ENCODE results near the gene AGAP1.
"Not testable (repeated sequence)": the region's sequence is repeated elsewhere in the genome, so short reads cannot be mapped to it uniquely, and the experiment has no call there.

Gene AGAP1

GRCh38 chr2:235934774-235935484 lies 441.1 kb downstream of the AGAP1 start:
- DNase-seq = no peak

GRCh38 chr2:235935773-235936172 lies 441.9 kb downstream of the AGAP1 start:
- no peak for DNase-seq

GRCh38 chr2:235936493-235936892 lies 442.6 kb downstream of the AGAP1 start:
- DNase-seq = no peak

GRCh38 chr2:235937087-235937486 lies 443.2 kb downstream of the AGAP1 start:
- DNase-seq = no peak

GRCh38 chr2:235937526-235937925 lies 443.7 kb downstream of the AGAP1 start:
- no peak for DNase-seq

- no peak for DNase-seq
Measured at GRCh38 chr2:235937936-235938335, 444.1 kb downstream of the AGAP1 start.

- no peak for DNase-seq
Measured at GRCh38 chr2:235938611-235939010, 444.8 kb downstream of the AGAP1 start.

GRCh38 chr2:235939471-235939870 lies 445.6 kb downstream of the AGAP1 start:
- no peak for DNase-seq

GRCh38 chr2:235940330-235940729 lies 446.5 kb downstream of the AGAP1 start:
- DNase-seq = no peak

GRCh38 chr2:235944591-235944990 lies 450.7 kb downstream of the AGAP1 start:
- no peak for DNase-seq

GRCh38 chr2:235945608-235946140 lies 451.8 kb downstream of the AGAP1 start:
- DNase-seq = no peak

GRCh38 chr2:235946590-235946989 lies 452.7 kb downstream of the AGAP1 start:
- DNase-seq = no peak

- not testable (repeated sequence) for DNase-seq
Measured at GRCh38 chr2:235947055-235947454, 453.2 kb downstream of the AGAP1 start.

- no peak for DNase-seq
Measured at GRCh38 chr2:235949567-235950472, 456.0 kb downstream of the AGAP1 start.

GRCh38 chr2:235950473-235950809 lies 456.6 kb downstream of the AGAP1 start:
- no peak for DNase-seq

GRCh38 chr2:235951493-235951892 lies 457.6 kb downstream of the AGAP1 start:
- no peak for DNase-seq

GRCh38 chr2:235951982-235952381 lies 458.1 kb downstream of the AGAP1 start:
- DNase-seq = no peak

GRCh38 chr2:235952714-235953113 lies 458.9 kb downstream of the AGAP1 start:
- no peak for DNase-seq

- DNase-seq = no peak
Measured at GRCh38 chr2:235954281-235954680, 460.4 kb downstream of the AGAP1 start.

- DNase-seq = no peak
Measured at GRCh38 chr2:235954888-235955480, 461.1 kb downstream of the AGAP1 start.

GRCh38 chr2:235955664-235956063 lies 461.8 kb downstream of the AGAP1 start:
- no peak for DNase-seq

GRCh38 chr2:235956281-235956970 lies 462.6 kb downstream of the AGAP1 start:
- no peak for DNase-seq

GRCh38 chr2:235957251-235957650 lies 463.4 kb downstream of the AGAP1 start:
- DNase-seq = no peak

All from activated effector memory CD4-positive, alpha-beta T cell treated with Interleukin-2 at 50 U/mL for 16 hours (primary cell).